OCI-LY7 (cell line): ENCODE data around the gene SGMS1. TPM values are rescaled to one million over a fixed set of nuclear protein-coding genes. Genes with fewer than 3 reads are reported as not detected.
A peak's percentile ranks its signal among the peaks of the same experiment; 100 is the strongest.

Source experiments
- BruUV-seq: library from RNA; stranded (reverse); fragments of 400-500 nt; replicated peaks from 2 replicates; lab custom pipeline; 2021; lab: Mats Ljungman, UMichigan
- CTCF ChIA-PET: fragments of 300-600 bp; sonication (Branson Sonifier 250); formaldehyde crosslinking; loops from one replicate; lab custom pipeline; 2022; ENCODE audit warnings: antibody characterized with exemption; ENCODE audit not compliant: unreplicated experiment; lab: Charles Lee
- POLR2A ChIA-PET: fragments of 300-600 bp; sonication (Branson Sonifier 250); formaldehyde crosslinking; loops from one replicate; lab custom pipeline; 2022; ENCODE audit warnings: antibody characterized with exemption; lab: Charles Lee
- DNase-seq: peaks from one replicate; pipeline ENCODE4 v3.0.0-alpha.2; 2015; ENCODE audit warnings: low spot score
- H2AFZ ChIP-seq: fragments of 200-600 bp; sonication (generic), shearing (Covaris generic); 2 replicates; pipeline ENCODE4 v1.6.1; 2014; ENCODE audit warnings: mild to moderate bottlenecking, antibody characterized with exemption, low read length, moderate library complexity
- H3K27ac ChIP-seq: fragments of 200-600 bp; sonication (generic); 2 replicates; pipeline ENCODE4 v1.5.1; 2014; ENCODE audit warnings: mixed run types, low read depth, mild to moderate bottlenecking, moderate library complexity, low read length, inconsistent platforms; ENCODE audit not compliant: poor library complexity, severe bottlenecking
- H3K36me3 ChIP-seq: fragments of 200-600 bp; sonication (generic); 2 replicates; pipeline ENCODE4 v1.6.1; 2014; ENCODE audit warnings: mild to moderate bottlenecking, antibody characterized with exemption, low read length, moderate library complexity, mixed read lengths; ENCODE audit not compliant: insufficient read depth
- H3K4me1 ChIP-seq: fragments of 200-600 bp; sonication (generic); 2 replicates; pipeline ENCODE4 v1.5.1; 2014; ENCODE audit warnings: mild to moderate bottlenecking, low read length; ENCODE audit not compliant: insufficient read depth, poor library complexity, severe bottlenecking
- H3K4me2 ChIP-seq: fragments of 200-600 bp; sonication (generic); 2 replicates; pipeline ENCODE4 v1.6.1; 2014; ENCODE audit warnings: mild to moderate bottlenecking, low read length
- H3K4me3 ChIP-seq: fragments of 200-600 bp; sonication (generic); 2 replicates; pipeline ENCODE4 v1.5.1; 2014; ENCODE audit warnings: mild to moderate bottlenecking, low read depth, low read length; ENCODE audit not compliant: poor library complexity, severe bottlenecking
- H3K79me2 ChIP-seq: fragments of 200-600 bp; sonication (generic); 2 replicates; pipeline ENCODE4 v1.6.1; 2016; ENCODE audit warnings: low read depth, mild to moderate bottlenecking, low read length, moderate library complexity, mixed read lengths; ENCODE audit not compliant: insufficient read depth
- H3K9me2 ChIP-seq: fragments of 200-600 bp; sonication (generic); 2 replicates; pipeline ENCODE4 v1.6.1; 2016; ENCODE audit warnings: mild to moderate bottlenecking, low read length, mixed read lengths; ENCODE audit not compliant: insufficient read depth
- H3K9me3 ChIP-seq: fragments of 200-600 bp; sonication (generic); 2 replicates; pipeline ENCODE4 v1.6.1; 2014; ENCODE audit warnings: mild to moderate bottlenecking, mixed run types, low read length, mixed read lengths
- H4K20me1 ChIP-seq: fragments of 200-600 bp; sonication (generic); 2 replicates; pipeline ENCODE4 v1.6.1; 2014; ENCODE audit warnings: mild to moderate bottlenecking, antibody characterized with exemption, low read length, moderate library complexity, mixed read lengths; ENCODE audit not compliant: insufficient read depth
- EZH2phosphoT487 ChIP-seq: fragments of 200-600 bp; sonication (generic); IDR thresholded peaks from 2 replicates; pipeline ENCODE4 v1.6.1; 2018; ENCODE audit warnings: low read depth, borderline replicate concordance, mild to moderate bottlenecking, mixed run types, antibody characterized with exemption, low read length, moderate library complexity, mixed read lengths
- intact Hi-C: fragments of 100-400 bp; cut with micrococcal nuclease; formaldehyde crosslinking; loops from one replicate; pipeline ENCODE4 v1.10.0; 2022; ENCODE audit not compliant: unreplicated experiment
- total RNA-seq, 2 experiments: library from RNA; depleted of rRNA in 1 of 2; stranded (reverse); fragments of >200 nt in 1 of 2; shearing (Covaris generic) in 1 of 2; gene quantifications; 2 replicates each; pipeline ENCODE4 v1.2.3, GENCODE V29; 2014 to 2022
- TF ChIP-seq, protein P1 (sequence below): fragments of 200-600 bp; sonication (generic); conservative IDR thresholded peaks from 2 replicates; pipeline ENCODE4 v1.5.1; 2014; ENCODE audit warnings: mild to moderate bottlenecking, antibody characterized with exemption, low read length, moderate library complexity, mixed read lengths

The SGMS1 gene
- total RNA-seq, 2 experiments from 2014 or later = 45.4 to 57.5 TPM

DNA sequence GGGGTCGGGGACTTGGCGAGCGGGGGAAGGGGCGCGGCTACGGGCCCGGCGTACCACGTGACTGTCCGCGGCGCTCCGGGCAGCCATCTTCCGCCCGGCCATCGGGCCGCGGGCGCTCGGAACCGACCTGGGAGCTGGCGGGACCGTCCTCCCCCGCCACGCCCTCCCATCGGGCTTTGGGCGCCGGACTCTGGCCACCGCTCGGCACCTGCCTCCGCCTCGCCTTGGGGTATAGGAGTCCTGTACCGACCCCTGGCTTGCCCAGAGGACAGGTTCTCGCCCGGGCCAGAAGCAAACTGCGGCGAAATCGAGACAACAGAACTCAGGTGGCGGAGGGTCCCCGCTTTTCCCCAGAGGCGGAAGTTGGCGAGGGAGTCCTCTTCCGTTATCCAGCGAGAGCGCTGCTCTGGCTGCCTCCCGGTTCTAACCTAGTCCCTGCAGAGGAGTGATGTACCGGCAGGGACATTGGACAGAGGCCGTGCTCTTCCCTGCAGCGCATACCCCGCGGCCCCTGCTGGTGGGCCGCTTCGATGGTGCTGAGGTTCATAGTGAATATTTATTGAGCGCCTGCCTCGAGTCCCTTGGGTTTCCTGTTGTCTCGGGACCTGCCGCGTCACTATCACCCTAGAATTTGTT, 1.2 kb upstream of the SGMS1 start:
- H3K9me2 ChIP-seq = no peaks in the 10 kb centered on the region
- POLR2A ChIA-PET = interaction anchor here (1.0 to 10.2 kb wide), 7 partner anchors 14 to 267 kb away, joined by 3 to 213 read pairs (median 5); no protein-coding TSS in a partner anchor
- H2AFZ ChIP-seq = peak overlapping the region; percentile 79
- DNase-seq = peak; percentile 88
- peak overlapping the region; percentile 98 for H3K4me2 ChIP-seq
- peak overlapping the region; percentile 96 for H3K27ac ChIP-seq
- CTCF ChIA-PET = no interaction called here
- peaks cover 30% of the 10 kb centered on the region for H3K79me2 ChIP-seq
- intact Hi-C loops = loop anchor here (1.0 to 5.0 kb wide), 2 partner anchors 23 to 208 kb away; no protein-coding TSS in a partner anchor
- peaks cover 33% of the 10 kb centered on the region for H3K4me1 ChIP-seq
- H3K9me3 ChIP-seq = no peaks in the 10 kb centered on the region
- no peaks in the 10 kb centered on the region for H4K20me1 ChIP-seq
- H3K4me3 ChIP-seq = peak overlapping the region; percentile 88
- TF ChIP-seq EZH2phosphoT487 = no peak
- TF ChIP-seq, protein P1, sequence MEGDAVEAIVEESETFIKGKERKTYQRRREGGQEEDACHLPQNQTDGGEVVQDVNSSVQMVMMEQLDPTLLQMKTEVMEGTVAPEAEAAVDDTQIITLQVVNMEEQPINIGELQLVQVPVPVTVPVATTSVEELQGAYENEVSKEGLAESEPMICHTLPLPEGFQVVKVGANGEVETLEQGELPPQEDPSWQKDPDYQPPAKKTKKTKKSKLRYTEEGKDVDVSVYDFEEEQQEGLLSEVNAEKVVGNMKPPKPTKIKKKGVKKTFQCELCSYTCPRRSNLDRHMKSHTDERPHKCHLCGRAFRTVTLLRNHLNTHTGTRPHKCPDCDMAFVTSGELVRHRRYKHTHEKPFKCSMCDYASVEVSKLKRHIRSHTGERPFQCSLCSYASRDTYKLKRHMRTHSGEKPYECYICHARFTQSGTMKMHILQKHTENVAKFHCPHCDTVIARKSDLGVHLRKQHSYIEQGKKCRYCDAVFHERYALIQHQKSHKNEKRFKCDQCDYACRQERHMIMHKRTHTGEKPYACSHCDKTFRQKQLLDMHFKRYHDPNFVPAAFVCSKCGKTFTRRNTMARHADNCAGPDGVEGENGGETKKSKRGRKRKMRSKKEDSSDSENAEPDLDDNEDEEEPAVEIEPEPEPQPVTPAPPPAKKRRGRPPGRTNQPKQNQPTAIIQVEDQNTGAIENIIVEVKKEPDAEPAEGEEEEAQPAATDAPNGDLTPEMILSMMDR = peak; percentile 72
- no TSS peak for BruUV-seq
- no peaks in the 10 kb centered on the region for H3K36me3 ChIP-seq

DNA sequence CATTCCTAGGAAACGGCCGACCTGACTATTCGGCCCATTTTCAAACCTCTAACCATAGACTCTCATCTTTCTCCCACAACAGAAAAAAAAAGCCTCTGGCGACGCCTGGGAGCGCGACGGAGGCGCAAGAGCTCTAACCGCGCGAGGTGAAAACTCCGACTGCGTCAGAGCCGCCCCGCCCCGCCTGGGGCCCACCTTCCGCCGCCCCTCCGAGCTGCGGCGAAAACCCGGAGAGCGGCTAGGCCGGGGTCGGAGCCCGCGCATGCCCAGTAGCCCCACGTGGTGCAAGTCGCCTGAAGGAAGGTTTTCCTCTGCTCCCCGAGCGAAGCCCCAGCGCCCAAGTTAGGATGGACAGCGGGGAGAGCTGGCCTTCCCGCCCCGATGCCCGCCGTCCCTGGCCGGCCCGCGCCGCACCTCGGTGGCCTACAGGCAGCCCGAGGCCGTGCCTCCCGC, 683 bp upstream of the SGMS1 start:
- H2AFZ ChIP-seq = peak overlapping the region; percentile 79

More for the DNA sequence above, 683 bp upstream of the SGMS1 start:
- peaks cover 38% of the 10 kb centered on the region for H3K4me1 ChIP-seq
- CTCF ChIA-PET = no interaction called here
- H4K20me1 ChIP-seq = no peaks in the 10 kb centered on the region
- peak; percentile 97 for DNase-seq
- H3K4me2 ChIP-seq = peak overlapping the region; percentile 98
- no TSS peak for BruUV-seq
- intact Hi-C loops = loop anchor here (1.0 to 5.0 kb wide), 2 partner anchors 24 to 207 kb away; no protein-coding TSS in a partner anchor
- no peaks in the 10 kb centered on the region for H3K9me2 ChIP-seq
- H3K27ac ChIP-seq = peak overlapping the region; percentile 96
- H3K4me3 ChIP-seq = peak overlapping the region; percentile 88
- POLR2A ChIA-PET = interaction anchor here (0.7 to 10.2 kb wide), 7 partner anchors 13 to 266 kb away, joined by 3 to 213 read pairs (median 5); no protein-coding TSS in a partner anchor
- no peaks in the 10 kb centered on the region for H3K9me3 ChIP-seq
- no peaks in the 10 kb centered on the region for H3K36me3 ChIP-seq
- peaks cover 35% of the 10 kb centered on the region for H3K79me2 ChIP-seq
- TF ChIP-seq EZH2phosphoT487 = no peak
- TF ChIP-seq, protein P1 = no peak; the same call in 1 of the 2 replicates
